Lower lobe of right lung (tissue), 2 donors: Measurements from ENCODE around the gene GPR137. TPM values are rescaled to one million over a fixed set of nuclear protein-coding genes. Genes with fewer than 3 reads are reported as not detected.

Source experiments
- ATAC-seq, 2 donors: fragments of 200-7000 bp; cut with Tn5 transposase; one replicate each; pipeline ENCODE4 v1.9.1; 2020 to 2022; ENCODE audit warnings: mild to moderate bottlenecking in 2 of 2, moderate library complexity in 2 of 2
- DNase-seq: peaks from one replicate; pipeline ENCODE4 v3.0.0-alpha.2; 2020
- H3K27ac ChIP-seq: fragments of 200-600 bp; one replicate; pipeline ENCODE4 v1.8.0; 2022
- H3K27me3 ChIP-seq: fragments of 200-600 bp; one replicate; pipeline ENCODE4 v1.8.0; 2022; ENCODE audit warnings: low read depth
- H3K36me3 ChIP-seq: fragments of 200-600 bp; one replicate; pipeline ENCODE4 v1.8.0; 2022; ENCODE audit warnings: mild to moderate bottlenecking
- H3K4me1 ChIP-seq: fragments of 200-600 bp; one replicate; pipeline ENCODE4 v1.8.0; 2022
- H3K4me3 ChIP-seq: fragments of 200-600 bp; one replicate; pipeline ENCODE4 v1.8.0; 2022; ENCODE audit warnings: mild to moderate bottlenecking
- H3K9me3 ChIP-seq: fragments of 200-600 bp; one replicate; pipeline ENCODE4 v1.8.0; 2022
- intact Hi-C: fragments of 100-400 bp; cut with DNase I; formaldehyde crosslinking; loops from one replicate; pipeline ENCODE4 v1.11.0; 2022
- total RNA-seq: library from RNA; stranded (reverse); fragmentation: NEBNext Ultra II Directional; extraction: Animal tissue kit (Norgen Biotek cat#: 25700); gene quantifications from one replicate; pipeline ENCODE4 v1.2.1, GENCODE V29; 2021
- TF ChIP-seq, protein P1 (sequence below): fragments of 200-600 bp; IDR thresholded peaks from one replicate; pipeline ENCODE4 v1.8.0; 2022; ENCODE audit warnings: antibody characterized with exemption, mild to moderate bottlenecking
- donor health status: DM: no; HTN: yes; CAD: no; lungs with severe emphysema.

The GPR137 gene
- total RNA-seq, 1 donor from 2014 or later, result 37.7 TPM

DNA sequence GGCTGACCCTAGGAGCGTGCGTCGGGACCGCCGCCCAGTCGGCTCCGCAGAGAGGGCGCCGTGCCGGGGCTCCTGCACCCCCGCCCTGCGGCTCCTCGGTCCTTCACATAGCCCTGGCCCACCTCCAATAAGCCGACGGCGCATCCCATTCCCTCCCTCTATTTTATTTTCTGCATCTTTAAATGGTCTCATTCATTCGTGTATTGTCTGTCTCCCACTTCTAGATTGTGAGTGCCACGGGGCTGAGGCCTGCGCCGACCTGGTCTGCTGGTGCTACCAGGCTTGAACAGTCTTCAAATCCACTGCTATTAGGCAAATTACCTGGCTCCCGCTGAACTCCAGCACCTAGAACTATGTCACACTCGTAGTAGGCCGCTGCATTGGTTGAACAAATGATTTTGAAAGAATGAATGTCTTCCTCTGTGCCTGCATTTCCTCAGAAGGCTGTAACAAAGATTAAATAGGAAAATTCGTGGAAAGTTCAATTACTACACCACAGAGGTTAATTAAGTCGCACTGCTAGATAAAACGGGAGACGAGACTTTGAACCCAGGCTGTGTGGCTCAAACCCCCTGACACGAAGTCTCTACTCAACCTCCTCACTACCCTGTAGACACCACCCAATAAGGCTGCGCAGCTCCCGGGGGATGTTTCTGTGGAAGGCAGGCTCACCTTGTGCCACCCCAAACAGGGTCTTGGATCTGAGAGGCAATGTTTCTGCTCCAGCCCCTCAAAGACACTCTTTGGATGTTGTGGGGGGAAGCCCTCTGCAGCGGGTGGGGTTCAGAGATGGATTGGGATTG, 37.7 kb upstream of the GPR137 start:
- Histone ChIP-seq H3K36me3 (peaks cover 13% of the 10 kb centered on the region), H3K4me1 (peaks cover 42% of the 10 kb centered on the region), H3K27me3 (no peaks in the 10 kb centered on the region), H3K4me3 (peak overlapping the region; percentile 94), H3K9me3 (no peaks in the 10 kb centered on the region), H3K27ac (peak overlapping the region; percentile 79)
- intact Hi-C loops, result no loop called here
- DNase-seq (no peak), ATAC-seq (peak in 1 of 2 donors; percentile 3)
- TF ChIP-seq, protein P1, sequence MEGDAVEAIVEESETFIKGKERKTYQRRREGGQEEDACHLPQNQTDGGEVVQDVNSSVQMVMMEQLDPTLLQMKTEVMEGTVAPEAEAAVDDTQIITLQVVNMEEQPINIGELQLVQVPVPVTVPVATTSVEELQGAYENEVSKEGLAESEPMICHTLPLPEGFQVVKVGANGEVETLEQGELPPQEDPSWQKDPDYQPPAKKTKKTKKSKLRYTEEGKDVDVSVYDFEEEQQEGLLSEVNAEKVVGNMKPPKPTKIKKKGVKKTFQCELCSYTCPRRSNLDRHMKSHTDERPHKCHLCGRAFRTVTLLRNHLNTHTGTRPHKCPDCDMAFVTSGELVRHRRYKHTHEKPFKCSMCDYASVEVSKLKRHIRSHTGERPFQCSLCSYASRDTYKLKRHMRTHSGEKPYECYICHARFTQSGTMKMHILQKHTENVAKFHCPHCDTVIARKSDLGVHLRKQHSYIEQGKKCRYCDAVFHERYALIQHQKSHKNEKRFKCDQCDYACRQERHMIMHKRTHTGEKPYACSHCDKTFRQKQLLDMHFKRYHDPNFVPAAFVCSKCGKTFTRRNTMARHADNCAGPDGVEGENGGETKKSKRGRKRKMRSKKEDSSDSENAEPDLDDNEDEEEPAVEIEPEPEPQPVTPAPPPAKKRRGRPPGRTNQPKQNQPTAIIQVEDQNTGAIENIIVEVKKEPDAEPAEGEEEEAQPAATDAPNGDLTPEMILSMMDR, result no peak

DNA sequence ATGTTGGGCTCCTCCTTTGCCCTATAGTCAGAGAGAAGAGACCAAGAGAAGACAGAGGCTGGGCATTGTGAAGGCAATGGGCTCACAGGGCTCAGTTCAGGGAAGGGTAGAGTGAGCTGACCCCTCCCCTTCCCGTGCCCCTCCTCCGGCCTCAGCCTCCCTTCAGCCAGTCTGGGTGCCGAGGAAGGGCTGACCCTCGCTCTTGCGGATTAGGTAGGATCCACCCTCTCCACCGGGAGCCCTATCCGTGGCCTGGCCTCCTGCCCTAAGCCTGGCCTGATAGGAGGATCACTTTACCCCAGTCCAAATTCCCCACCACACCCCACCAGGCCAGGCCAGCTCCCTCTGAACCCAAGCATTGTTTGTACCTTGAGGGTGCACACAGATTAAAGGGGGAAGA, 37.1 kb upstream of the GPR137 start:
- no peak for ATAC-seq
- Histone ChIP-seq H3K27ac (no peak overlapping the region), H3K9me3 (no peaks in the 10 kb centered on the region), H3K4me1 (peaks cover 45% of the 10 kb centered on the region), H3K4me3 (no peak overlapping the region), H3K36me3 (peaks cover 7% of the 10 kb centered on the region), H3K27me3 (no peaks in the 10 kb centered on the region)
- intact Hi-C loops, result no loop called here
- DNase-seq, result no peak
- TF ChIP-seq, protein P1, result no peak

GRCh38 chr11:64249038-64249437, 36.6 kb upstream of the GPR137 start:
- no peaks in the 10 kb centered on the region for H3K27me3 ChIP-seq
- TF ChIP-seq, protein P1, result no peak
- no peaks in the 10 kb centered on the region for H3K9me3 ChIP-seq
- intact Hi-C loops, result no loop called here
- H3K4me3 ChIP-seq, result no peak overlapping the region
- DNase-seq, result no peak
- peaks cover 48% of the 10 kb centered on the region for H3K4me1 ChIP-seq
- ATAC-seq, result no peak
- H3K27ac ChIP-seq, result no peak overlapping the region
- H3K36me3 ChIP-seq, result peaks cover 3% of the 10 kb centered on the region

- H3K36me3 ChIP-seq, result peaks cover 6% of the 10 kb centered on the region
- no peaks in the 10 kb centered on the region for H3K27me3 ChIP-seq
- no peak overlapping the region for H3K27ac ChIP-seq
- intact Hi-C loops, result no loop called here
- TF ChIP-seq, protein P1, result no peak
- H3K4me1 ChIP-seq, result peaks cover 46% of the 10 kb centered on the region
- no peak overlapping the region for H3K4me3 ChIP-seq
- H3K9me3 ChIP-seq, result no peaks in the 10 kb centered on the region
- ATAC-seq (no peak), DNase-seq (no peak)
Observed at GRCh38 chr11:64249563-64250414, 35.9 kb upstream of the GPR137 start.

DNA sequence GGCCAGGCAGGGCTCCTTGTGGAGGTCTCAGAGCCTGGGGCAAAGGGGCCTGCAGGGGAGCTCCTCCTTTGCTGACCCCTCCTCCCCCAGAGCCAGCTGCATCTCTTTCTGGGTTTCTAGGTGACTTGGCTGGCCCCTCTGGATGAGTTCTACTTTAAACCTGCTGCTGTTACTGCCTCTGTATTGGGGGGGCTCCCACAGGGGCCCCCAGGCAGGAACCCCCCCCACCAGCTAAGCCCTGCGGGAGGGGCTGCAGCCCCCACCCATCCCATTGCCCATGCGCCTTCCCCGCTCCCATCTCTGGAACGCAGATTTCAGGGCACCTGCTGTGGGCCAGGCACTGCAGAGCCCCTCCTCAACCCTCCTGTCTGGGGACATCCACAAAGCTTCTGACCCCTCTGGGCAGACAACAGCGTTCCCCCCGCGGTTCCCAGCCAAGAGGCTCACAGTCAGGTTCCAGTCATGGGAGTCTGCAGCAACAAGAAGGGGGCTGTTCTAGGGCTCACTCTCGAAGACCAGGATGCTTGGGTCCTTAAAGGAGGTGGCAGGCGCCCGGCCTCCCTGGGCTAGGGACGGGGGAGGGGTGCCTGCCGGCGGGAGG, 35.1 kb upstream of the GPR137 start:
- Histone ChIP-seq H3K27me3 (no peaks in the 10 kb centered on the region), H3K4me3 (peak overlapping the region; percentile 91), H3K36me3 (peaks cover 13% of the 10 kb centered on the region), H3K27ac (no peak overlapping the region), H3K9me3 (no peaks in the 10 kb centered on the region), H3K4me1 (peaks cover 39% of the 10 kb centered on the region)
- intact Hi-C loops, result no loop called here
- TF ChIP-seq, protein P1, result no peak
- ATAC-seq, result no peak
- no peak for DNase-seq
